Hematopoietic multipotent progenitor cell treated with erythropoietin and hydrocortisone succinate and interleukin-3 and kit ligand, for 6 days (in vitro differentiated cells): ENCODE results near the gene POLD2.
A peak's percentile ranks its signal among the peaks of the same experiment; 100 is the strongest.

Experiments
- DNase-seq: peaks from one replicate; pipeline ENCODE4 v3.0.0-alpha.2; 2015

POLD2 gene

DNA sequence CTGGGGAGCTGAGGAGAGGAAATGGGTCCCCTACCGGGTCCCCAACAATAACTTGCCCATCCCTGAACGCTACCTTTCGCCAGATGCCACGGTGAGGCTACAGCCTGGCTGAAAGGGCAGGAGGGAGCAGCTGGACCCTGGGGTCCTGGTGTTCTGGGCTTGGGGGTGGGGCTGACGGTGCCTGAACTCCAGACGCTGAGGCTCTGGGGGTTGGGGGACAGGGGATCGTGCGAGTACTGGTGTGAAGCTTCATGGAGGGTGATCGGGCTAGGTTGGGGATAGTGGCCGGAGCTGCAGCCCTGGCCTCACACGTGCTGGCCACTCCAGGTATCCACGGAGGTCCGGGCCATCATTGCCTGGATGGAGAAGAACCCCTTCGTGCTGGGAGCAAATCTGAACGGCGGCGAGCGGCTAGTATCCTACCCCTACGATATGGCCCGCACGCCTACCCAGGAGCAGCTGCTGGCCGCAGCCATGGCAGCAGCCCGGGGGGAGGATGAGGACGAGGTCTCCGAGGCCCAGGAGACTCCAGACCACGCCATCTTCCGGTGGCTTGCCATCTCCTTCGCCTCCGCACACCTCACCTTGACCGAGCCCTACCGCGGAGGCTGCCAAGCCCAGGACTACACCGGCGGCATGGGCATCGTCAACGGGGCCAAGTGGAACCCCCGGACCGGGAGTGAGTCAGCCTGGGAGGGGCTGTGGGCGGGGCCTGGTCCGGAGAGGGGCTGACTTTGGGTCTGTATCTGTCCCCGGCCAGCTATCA, 10.9 kb downstream of the POLD2 start:
- no peak for DNase-seq

DNA sequence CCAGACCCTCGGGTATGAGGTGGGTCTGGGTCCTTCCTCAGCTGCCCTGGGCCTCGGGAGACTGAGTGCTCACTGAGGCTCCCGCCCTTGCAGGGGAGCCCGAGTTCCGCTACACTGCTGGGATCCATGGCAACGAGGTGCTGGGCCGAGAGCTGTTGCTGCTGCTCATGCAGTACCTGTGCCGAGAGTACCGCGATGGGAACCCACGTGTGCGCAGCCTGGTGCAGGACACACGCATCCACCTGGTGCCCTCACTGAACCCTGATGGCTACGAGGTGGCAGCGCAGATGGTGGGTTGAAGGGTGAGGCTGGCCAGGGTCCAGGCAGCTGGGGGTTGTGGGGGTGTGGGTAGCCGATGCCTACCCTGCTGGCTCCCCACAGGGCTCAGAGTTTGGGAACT, 11.6 kb downstream of the POLD2 start:
- no peak for DNase-seq

DNA sequence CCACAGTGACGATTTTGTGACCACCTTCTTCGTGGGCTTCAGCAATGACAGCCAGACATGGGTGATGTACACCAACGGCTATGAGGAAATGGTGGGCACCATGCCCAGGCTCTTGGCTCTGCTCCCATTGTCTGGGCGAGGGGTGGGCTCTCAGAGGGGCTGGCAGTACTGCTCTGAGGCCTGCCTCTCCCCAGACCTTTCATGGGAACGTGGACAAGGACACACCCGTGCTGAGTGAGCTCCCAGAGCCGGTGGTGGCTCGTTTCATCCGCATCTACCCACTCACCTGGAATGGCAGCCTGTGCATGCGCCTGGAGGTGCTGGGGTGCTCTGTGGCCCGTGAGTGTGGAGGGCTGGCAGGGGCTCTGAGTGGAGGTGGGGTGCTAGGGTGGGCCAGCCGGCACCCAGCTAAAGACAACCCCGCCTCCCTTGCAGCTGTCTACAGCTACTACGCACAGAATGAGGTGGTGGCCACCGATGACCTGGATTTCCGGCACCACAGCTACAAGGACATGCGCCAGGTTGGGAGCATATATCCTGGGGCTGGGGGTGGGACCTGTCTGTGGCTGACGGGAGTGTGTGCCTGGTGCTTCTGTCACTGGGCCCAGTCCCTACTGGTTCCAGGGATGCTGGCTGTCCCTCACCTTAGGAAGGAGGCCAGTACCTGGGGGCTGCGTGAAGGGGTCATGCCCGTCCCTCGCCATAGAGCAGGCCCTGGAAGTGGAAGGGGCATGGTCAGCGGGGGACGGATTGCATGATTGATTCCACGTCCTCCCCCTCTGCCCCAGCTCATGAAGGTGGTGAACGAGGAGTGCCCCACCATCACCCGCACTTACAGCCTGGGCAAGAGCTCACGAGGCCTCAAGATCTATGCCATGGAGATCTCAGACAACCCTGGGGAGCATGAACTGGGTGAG, 12.4 kb downstream of the POLD2 start:
- no peak for DNase-seq

DNA sequence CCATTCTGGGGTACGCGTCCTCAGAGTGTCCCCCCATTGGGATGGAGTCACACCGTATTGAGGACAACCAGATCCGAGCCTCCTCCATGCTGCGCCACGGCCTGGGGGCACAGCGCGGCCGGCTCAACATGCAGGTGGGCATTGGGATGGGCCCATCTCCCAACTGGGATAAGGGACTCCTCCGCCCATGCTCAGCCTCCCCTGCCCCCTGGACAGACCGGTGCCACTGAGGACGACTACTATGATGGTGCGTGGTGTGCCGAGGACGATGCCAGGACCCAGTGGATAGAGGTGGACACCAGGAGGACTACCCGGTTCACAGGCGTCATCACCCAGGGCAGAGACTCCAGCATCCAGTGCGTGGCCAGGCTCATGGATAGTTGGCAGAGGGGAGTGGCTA, 13.4 kb downstream of the POLD2 start:
- DNase-seq = no peak

DNA sequence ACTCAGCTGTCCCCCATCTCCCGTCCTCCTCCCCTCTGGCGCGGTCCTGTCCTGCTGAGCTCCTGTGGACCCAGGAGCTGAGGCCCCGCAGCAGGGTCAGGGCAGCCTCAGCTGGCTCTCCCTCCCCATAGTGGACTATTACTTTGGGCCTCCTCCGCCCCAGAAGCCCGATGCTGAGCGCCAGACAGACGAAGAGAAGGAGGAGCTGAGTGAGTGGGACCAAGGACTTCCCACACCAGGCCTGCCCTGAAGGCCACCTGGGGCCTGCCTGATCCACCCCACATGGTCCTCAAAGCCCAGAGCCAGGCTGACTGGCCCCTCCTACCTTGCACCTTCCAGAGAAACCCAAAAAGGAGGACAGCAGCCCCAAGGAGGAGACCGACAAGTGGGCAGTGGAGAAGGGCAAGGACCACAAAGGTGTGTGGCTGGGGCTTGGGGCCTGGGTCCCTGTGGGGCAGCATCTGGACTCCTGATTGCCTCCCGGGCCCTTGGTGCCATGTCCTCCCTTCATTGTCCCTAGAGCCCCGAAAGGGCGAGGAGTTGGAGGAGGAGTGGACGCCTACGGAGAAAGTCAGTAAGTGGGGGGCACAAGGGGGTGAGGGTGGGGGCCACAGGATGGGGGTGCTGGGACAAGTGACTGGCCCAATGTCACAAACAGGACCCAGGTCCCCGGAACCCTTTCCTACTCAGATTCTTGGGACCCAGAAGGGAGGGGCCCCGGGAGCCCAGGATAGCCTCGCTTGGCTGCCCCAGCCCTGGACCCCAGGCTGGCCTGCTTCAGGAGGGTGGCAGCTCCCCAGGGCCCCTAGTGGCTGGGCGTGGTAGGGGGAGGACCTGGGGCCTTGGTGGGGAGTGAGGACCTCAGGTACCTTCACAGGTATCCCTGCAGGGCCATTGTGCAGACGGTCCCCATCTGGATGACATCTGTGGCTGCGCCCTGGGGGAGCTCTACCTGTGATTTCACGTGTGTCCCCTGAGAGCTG, 14.3 kb downstream of the POLD2 start:
- no peak for DNase-seq

DNA sequence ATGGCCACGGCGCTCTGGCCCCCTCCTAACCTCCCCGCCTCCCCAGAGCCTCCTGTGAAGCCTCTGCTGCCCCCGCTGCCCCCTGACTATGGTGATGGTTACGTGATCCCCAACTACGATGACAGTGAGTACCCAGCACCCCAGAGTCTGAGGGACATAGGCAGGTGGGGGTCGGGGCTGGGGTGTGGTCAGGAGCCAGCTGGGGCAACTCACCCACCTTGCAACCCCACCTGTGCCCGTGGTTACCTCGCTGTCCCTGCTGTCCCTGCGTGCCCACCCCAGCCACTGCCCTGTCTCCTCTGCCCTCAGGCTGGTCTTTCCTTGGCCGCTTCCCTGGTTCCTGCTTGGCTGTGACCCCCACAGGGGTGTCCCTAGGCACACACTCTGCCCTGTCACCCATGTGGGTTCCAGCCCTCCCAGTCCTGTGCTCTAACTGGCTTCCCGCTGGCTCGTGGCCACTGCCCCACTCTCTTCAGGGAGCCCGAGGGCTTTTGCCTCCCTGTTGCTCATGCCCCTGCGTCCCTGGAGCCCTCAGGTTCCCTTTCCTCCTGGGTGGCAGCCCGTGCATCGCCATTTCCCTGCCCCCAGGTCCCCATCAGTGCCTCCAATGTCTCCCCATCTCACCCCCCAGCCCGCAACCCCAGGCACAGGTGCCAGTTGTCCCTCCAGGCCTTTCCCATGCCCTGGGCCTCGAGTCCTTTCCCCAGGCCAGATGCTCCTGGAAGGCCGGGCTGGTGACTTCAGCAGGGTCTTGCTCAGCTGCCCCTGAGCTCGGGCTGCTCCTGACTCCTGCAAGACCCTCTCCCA, 15.2 kb downstream of the POLD2 start:
- no peak for DNase-seq

DNA sequence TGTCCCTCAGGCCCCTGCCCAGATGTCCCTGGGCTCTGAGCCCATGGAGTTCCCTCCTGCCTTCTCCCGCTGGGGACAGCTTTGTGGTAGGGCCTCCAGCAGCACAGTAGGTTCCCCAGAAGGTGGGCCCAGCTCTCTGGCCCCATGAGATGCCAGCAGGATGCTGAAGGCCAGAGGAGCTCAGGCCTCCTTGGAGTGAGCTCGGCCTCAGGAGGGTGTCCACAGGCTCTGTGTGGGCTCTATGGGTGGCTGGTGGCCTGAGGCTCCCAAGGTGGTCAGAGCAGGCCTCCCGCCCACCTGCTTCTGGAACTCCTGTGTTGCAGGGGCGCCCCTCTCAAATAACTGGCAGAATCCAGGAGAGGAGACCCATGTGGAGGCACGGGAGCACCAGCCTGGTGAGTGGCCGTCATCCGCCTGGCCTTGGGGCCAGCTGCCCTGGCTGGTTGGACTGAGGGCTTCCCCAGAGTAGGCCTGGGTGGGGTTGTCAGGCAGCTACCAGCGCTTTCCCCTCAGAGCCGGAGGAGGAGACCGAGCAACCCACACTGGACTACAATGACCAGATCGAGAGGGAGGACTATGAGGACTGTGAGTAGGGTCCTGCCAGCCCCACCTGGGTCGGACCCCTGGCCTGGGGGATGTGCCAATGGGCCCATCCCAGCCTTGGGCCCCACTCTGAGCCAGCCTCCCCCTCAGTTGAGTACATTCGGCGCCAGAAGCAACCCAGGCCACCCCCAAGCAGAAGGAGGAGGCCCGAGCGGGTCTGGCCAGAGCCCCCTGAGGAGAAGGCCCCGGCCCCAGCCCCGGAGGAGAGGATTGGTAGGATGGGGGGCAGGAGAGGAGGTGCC, 16.0 kb downstream of the POLD2 start:
- no peak for DNase-seq

DNA sequence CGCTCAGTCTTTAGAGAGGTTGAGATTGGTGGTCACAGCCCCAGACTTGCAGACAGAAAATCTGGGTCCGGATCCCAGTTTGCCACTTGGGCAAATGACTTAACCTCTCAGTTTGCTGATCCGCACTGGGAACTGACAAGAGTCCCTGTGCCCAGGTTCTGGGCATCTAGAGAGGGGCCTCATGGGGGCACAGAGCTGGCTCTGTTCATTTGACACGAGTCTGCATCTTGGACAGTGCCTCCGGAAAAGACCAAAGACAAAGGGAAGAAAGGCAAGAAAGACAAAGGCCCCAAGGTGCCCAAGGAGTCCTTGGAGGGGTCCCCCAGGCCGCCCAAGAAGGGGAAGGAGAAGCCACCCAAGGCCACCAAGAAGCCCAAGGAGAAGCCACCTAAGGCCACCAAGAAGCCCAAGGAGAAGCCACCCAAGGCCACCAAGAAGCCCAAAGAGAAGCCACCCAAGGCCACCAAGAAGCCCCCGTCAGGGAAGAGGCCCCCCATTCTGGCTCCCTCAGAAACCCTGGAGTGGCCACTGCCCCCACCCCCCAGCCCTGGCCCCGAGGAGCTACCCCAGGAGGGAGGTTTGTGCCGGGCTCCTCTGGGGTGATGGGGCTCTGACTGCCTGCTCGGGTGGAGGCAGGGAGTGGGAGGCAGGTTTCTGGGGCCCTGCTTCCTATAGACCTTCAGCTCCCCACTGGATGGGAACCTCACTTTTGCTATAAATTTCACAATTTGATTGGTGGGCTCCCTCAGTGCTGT, 16.9 kb downstream of the POLD2 start:
- no peak for DNase-seq

DNA sequence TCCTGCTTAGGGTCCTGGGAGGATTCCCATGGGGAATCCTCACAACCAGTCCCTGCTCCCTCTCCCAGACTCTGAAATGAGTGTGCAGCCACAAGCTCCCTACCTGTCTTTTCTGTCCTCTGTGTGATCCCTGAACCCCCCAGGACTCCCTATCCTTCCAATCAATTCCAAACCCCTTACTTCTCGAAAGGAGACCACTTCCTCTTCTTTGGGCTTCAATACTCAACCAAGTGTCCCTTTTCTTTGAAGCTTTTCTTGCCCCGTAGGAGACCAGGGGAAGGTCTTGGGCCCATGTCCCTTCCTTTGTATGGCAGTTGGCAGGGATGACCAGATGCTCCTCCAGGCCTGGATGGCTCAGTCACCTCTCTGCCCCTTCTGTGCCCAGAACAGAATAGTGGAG, 17.5 kb downstream of the POLD2 start:
- DNase-seq = no peak

DNA sequence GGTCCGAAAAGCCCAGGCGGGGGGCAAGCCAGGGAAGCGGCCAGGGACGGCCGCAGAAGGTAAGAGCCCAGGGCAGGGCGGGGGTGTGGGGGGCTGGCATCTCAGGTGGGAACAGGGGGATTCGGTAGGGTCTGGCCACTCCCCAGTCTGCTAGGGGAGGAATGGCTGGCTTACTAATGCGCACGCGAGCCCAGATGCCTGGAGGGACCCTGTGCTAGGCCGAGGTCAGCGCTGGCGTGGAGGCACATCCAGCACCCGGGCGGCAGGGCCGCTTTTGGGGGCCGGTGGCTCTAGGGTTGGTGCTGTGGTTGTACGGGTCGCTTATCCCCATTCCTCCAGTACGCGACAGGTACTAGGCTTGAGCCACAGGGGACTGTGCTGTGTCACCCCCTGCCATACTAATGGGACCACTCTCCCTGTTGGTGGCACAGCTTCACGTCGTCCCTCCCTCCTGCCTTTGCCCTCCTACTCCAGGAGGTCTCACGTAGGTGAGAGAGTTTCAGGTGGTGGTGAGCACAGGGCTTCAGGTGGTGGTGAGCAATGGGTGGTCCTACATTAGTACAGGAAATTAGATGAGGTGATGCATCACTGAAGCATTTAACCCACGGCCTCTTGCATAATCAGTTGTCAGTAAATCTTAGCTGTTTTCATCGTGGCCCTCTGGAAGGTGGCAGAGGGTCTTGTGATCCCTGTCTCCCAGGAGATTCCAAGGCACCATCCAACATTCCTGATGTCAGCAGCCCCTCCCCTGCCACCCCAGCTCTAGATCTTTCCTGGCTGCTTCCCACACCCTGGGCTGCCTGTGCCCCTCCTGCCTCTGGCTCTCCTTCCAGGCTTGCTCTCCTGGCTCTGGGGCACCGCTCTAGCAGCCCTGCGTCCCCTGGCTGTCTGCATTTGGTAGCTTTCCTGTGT, 18.2 kb downstream of the POLD2 start:
- no peak for DNase-seq

DNA sequence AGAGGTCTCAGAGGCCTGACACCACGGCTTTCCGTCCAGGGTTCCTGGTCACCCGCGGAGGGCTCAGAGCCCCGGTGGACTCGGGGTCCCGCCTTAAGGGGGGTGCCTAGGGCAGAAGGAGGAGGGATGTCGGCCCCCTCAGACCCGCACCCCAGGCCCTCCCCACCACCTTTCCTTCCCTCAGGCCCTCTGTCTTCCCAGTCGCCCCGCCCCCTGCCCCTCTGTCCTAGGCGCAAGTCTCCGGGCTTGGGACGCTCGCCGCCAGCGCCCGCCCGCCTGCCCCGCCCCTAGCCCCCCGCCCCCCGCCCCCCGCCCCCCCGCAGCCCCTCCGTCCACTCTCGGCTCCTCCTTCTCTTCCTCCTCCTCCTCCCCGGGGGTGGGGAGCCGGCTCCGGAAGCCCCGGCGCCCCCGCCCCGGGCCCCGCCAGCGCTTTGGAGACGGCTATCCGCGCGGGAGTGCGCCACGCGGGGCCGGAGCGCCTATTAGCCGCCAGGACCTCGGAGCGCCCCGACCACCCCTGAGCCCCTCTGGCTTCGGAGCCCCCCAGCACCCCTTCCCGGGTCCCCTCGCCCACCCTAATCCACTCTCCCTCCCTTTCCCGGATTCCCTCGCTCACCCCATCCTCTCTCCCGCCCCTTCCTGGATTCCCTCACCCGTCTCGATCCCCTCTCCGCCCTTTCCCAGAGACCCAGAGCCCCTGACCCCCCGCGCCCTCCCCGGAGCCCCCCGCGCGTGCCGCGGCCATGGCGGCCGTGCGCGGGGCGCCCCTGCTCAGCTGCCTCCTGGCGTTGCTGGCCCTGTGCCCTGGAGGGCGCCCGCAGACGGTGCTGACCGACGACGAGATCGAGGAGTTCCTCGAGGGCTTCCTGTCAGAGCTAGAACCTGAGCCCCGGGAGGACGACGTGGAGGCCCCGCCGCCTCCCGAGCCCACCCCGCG, 19.2 kb downstream of the POLD2 start, which contains the start of gene AEBP1:
Gene AEBP1, plus strand, starts transcription at position 423 of the 937 bp plus-strand sequence. Its CDS starts 321 bp downstream, at position 744.
- peak; percentile 43 for DNase-seq

DNA sequence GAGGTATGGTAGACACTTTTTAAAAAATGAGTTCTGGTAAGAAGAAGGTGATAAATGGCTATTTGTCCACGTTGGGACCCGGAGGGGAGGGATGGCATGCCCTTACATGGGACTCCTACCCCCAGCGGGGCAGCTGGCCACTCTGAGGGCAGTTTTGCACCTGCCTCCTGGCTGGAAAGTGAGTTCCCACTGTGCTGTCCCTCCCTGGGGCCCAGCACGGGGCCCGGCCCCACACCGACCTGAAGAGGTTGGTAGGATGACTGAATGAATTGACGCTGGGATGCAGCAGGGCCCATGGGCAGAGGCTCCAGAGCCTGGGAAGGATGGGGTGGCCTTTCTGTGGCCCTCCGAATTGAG, 19.8 kb downstream of the POLD2 start:
- no peak for DNase-seq

DNA sequence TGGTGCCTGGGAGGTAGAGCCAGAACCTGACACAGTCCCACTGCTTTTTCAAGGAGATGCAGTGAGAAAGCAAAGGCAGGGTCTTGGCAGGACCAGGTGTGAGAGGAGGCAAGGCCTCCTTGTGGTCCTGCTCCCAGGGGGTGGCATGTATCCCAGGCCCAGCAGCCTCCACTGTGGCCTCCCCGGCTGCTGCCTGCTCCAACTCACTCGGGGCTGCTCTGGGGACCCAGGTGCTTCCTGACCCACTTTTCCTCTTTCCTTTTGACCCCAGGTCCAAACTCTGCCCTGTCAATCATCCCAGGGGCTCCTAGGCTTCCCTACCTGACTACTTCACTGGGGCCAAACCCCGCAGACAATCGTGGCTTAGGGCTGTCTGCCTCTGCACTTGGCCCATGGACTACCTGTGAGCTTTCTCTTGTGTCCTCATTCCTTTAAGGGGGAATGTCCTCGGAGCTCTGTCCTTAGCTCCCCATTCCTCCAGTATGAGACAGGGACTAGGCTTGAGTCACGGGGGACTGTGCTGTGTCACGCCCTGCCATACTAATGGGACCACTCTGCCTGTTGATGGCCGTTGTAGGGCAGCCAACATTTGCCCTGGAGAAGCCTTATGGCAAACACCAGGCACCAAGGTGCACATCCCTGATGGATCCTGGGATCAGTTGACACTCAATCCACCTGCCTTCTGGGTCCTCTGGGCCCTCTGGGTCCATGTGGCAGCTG, 20.3 kb downstream of the POLD2 start:
- DNase-seq = no peak

DNA sequence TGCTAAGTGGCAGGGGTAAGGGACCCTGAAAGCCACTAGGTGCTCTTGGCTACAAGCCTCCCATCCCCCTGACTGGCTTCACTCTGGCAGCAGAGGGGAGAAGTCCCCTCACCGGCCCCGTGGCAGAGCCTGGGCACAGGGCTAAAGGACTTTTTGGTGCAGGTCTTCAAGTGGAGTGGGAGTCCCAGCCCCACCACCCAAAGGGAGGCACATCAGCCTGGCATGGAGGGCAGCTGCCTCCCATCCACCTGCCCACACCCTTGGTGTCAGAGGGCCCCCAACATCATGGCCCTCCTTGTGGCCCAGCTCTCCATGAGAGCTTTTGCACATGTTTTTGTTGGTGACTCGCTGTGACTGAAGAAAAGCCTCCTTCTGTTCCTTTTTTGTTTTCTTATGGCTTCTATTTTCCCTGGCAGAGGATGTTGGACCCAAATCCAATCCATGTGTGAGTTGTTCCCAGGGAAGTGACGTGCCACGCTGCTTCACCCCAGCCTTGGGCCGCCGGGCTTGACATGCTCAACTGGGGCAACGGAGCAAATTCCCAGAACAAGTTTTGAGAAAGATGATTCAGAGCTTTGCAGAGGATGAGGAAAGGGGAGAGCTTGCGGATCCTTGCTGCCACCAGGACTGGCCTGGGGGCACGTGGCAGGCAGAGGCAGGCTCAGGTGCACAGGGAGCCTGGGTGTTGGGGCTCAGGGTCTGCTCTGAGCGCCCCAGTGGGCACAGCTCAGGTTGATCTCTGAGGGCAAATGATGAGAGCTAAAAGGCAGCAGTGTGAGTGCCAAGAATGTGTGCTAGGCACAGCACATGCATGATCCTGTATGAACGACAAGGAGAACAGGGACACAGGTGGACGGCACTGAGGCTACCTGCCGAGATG, 21.1 kb downstream of the POLD2 start:
- no peak for DNase-seq

DNA sequence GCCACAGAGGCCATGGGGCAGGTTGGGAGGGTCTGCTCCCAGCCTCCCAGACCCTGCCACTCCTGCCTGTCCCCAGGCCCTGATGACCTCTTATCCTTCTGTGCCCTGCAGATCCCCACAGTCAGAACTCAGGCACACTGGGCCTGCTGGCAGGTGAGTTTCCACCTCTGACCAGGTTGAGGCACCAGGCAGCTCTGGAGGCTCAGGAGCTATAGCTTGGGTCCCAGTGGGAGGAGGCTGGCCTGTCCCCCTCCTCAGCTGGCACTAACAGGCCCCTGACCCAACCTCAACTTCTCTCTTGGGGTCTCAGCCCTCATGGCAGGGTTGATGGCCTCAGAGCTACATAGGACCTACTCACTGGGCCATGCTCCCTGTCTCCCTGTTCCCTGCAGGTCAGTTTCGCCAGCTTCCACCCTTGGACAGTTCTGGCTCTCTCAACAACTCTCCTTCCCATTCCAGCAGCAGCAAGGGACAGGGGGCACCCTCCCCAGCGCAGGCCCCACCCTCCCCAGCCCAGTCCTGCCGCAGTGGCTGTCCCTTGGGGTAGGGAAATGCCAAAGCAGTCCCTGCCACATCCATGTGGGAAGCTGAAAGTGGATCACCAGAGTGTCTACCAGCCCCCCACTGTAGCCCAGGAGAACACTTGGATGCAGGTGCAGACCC, 21.9 kb downstream of the POLD2 start:
- DNase-seq = no peak
